ENCODE results near the gene KAZN. TPM values are rescaled to one million over a fixed set of nuclear protein-coding genes. Genes with fewer than 3 reads are reported as not detected.

The KAZN gene
- total RNA-seq, 1 donor from 2014 or later, result 21.2 TPM

DNA sequence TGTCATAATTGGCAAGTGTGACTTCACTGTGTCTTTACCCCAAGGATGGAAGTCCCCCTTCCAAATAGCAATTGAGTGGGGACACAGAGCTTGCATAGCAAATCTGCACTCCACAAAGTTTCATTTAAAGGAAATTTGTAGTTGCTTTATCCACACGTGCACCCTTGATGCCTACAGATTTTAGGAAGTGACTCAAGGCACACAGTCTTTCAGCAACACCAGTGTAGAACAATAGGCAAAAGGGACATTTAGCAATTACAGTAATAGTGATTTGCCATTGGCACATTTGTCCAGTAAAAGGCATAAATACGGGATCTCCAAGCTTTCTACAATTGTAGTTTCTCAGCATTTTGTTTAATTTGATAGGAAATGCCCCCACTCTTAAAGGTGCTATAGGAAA, 43.4 kb upstream of the KAZN start:
- ATAC-seq, result no peak
- TF ChIP-seq, protein P1, sequence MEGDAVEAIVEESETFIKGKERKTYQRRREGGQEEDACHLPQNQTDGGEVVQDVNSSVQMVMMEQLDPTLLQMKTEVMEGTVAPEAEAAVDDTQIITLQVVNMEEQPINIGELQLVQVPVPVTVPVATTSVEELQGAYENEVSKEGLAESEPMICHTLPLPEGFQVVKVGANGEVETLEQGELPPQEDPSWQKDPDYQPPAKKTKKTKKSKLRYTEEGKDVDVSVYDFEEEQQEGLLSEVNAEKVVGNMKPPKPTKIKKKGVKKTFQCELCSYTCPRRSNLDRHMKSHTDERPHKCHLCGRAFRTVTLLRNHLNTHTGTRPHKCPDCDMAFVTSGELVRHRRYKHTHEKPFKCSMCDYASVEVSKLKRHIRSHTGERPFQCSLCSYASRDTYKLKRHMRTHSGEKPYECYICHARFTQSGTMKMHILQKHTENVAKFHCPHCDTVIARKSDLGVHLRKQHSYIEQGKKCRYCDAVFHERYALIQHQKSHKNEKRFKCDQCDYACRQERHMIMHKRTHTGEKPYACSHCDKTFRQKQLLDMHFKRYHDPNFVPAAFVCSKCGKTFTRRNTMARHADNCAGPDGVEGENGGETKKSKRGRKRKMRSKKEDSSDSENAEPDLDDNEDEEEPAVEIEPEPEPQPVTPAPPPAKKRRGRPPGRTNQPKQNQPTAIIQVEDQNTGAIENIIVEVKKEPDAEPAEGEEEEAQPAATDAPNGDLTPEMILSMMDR (IDR thresholded peaks at IDR 0.05), result no peak
- no peaks in the 10 kb centered on the region for H3K9me3 ChIP-seq
- intact Hi-C loops (cut with DNase I), result no loop called here
- H3K4me3 ChIP-seq, result no peak overlapping the region
- H3K27me3 ChIP-seq (ENCODE audit: low read depth), result peaks cover 2% of the 10 kb centered on the region
- H3K4me1 ChIP-seq, result no peaks in the 10 kb centered on the region
- H3K27ac ChIP-seq, result no peak overlapping the region
- DNase-seq, result no peak
- no peaks in the 10 kb centered on the region for H3K36me3 ChIP-seq

DNA sequence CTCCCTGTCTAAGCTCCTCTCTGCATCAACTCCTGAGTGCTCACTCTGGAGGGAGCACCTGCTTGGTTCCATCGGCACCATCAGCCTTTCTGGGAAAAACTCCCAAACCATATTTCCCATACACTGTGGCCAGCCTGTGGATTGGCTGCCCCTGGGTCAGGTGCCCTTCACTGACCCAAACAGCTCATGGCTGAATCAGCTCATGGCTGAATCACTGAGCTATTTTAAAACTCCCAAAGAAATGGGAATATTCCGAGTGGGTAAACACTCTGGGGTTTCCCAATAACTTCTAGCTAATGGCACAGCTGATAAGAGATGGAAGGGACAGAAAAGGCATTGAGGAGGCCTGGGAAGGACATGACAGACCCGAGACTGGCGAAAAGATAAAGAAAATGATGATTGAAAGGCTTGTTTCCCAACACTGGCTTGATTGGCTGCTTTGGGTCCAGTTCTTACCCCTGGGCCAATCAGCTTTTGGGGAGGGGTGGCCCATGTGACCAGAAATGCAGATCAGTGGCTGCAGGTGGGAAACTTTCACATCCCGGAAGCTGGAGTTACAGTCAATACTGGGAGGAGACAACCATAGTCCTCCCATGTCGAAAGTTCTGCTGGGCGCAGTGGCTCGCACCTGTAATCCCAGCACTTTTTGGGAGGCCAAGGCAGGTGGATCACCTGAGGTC, 37.3 kb upstream of the KAZN start:
- Histone ChIP-seq H3K27ac (no peak overlapping the region), H3K27me3 (ENCODE audit: low read depth) (no peaks in the 10 kb centered on the region), H3K9me3 (no peaks in the 10 kb centered on the region), H3K4me3 (no peak overlapping the region), H3K4me1 (no peaks in the 10 kb centered on the region), H3K36me3 (no peaks in the 10 kb centered on the region)
- DNase-seq (no peak), ATAC-seq (no peak)
- TF ChIP-seq, protein P1 (IDR thresholded peaks at IDR 0.05), result no peak
- intact Hi-C loops (cut with DNase I), result no loop called here

DNA sequence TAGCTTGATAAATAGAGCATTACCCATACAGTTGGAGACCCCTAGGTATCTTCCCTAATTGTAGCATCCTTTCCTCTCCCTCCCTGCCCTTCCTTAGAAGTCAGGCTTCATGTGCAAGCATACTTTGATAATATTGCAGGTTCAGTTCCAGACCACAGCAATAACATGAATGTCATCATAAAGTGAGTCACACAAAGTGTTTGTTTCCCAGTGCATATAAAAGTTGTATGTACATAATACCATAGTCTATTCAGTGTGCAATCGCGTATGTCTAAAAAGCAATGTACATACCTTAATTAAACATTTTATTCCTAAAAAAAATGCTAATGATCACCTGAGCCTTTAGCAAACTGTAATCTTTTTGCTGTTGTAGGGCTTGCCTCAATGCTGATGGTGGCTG, 33.4 kb upstream of the KAZN start:
- ATAC-seq (no peak), DNase-seq (no peak)
- Histone ChIP-seq H3K4me1 (no peaks in the 10 kb centered on the region), H3K4me3 (no peak overlapping the region), H3K36me3 (no peaks in the 10 kb centered on the region), H3K27ac (no peak overlapping the region), H3K9me3 (no peaks in the 10 kb centered on the region), H3K27me3 (ENCODE audit: low read depth) (no peaks in the 10 kb centered on the region)
- TF ChIP-seq, protein P1 (IDR thresholded peaks at IDR 0.05), result no peak
- intact Hi-C loops (cut with DNase I), result no loop called here

DNA sequence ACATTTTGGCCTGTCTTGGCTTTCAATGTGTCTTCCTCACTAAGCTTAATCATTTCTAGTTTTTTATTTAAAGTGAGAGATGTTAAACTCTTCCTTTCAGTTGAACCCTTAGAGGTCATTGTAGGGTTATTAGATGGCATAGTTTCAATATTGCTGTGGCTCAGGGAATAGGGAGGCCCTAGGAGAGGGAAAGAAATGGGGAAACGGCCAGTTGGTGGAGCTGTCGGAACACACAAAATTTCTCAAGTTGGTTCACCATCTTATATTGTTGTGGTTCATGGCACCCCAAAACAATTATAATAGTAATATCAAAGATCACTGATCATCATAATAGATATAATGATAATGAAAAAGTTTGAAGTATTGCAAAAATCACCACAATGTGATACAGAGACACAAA, 31.4 kb upstream of the KAZN start:
- no peaks in the 10 kb centered on the region for H3K27me3 ChIP-seq (ENCODE audit: low read depth)
- ATAC-seq (no peak), DNase-seq (no peak)
- no peak overlapping the region for H3K27ac ChIP-seq
- TF ChIP-seq, protein P1 (IDR thresholded peaks at IDR 0.05), result no peak
- no peaks in the 10 kb centered on the region for H3K36me3 ChIP-seq
- intact Hi-C loops (cut with DNase I), result no loop called here
- H3K9me3 ChIP-seq, result no peaks in the 10 kb centered on the region
- H3K4me1 ChIP-seq, result no peaks in the 10 kb centered on the region
- no peak overlapping the region for H3K4me3 ChIP-seq

DNA sequence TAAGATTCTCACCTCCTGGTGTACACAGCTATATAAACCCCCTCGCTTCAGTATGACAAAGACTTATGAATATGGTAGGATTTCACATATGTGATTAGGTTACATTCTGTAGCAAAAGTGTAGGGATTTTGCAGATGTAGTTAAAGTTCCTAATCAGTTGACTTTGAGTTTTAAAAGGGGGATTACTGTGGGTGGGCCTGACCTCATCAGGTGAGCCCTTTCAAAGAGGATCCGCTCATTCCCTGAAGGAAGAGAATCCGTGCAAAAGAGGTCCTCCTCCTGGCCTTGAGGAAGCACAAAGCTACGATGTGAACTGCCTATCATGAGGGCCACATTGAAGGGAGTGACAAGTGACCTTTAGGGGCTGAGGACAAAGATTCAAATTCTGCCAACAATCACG, 30.6 kb upstream of the KAZN start:
- no peaks in the 10 kb centered on the region for H3K27me3 ChIP-seq (ENCODE audit: low read depth)
- no peaks in the 10 kb centered on the region for H3K4me1 ChIP-seq
- H3K9me3 ChIP-seq, result no peaks in the 10 kb centered on the region
- no peak overlapping the region for H3K27ac ChIP-seq
- DNase-seq (no peak), ATAC-seq (no peak)
- intact Hi-C loops (cut with DNase I), result no loop called here
- TF ChIP-seq, protein P1 (IDR thresholded peaks at IDR 0.05), result no peak
- H3K36me3 ChIP-seq, result no peaks in the 10 kb centered on the region
- H3K4me3 ChIP-seq, result no peak overlapping the region
